Fibroblast of peridontal ligament (primary cell): ENCODE measurements around the gene JARID2.

Experiments
- DNase-seq: peaks from one replicate; pipeline ENCODE4 v3.0.0-alpha.2; 2010; ENCODE audit errors: extremely low read depth

The JARID2 gene

GRCh38 chr6:15264412-15264811 is 18.5 kb downstream of the JARID2 start:
- no peak for DNase-seq

DNA sequence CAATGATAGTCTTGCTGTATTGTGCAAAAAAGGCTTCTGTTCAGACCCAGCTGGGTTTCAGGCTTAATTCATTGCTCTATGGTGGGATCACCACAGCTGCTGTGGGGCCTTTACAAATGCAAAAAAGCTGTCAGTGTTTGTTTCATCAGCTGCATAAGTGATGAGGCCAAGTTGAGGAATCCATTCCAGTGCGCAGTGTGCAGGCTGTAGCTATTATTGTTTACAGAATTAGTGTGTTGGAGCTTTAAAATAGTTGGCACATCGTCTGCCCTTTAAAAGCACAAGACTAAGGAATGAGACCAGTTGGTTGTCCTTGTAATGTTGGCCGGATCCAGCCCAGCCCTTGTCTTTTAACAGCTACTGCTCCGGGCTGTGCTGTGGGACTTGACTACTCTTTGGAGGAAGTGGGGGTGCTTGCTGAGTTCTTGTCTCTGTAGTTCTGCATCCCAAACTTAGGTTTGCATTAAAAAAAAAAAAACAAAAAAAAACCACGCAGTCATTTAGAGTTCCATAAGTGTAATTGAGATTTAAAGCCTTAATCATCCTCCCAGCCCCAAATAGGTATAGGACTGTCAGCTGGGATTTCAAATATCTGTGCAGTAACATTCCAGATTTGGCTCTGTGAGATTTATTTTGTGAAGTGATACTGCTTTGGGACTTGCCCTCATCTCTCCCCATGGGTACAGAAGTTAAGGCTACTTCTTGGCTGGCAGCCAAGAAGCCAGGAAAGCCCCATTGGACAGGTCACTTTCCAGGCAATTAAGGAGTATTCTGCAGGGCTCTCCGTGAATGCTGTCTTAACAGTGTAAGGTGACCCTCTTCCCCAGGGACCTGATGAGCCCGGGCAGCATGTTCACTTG is 19.3 kb downstream of the JARID2 start:
- DNase-seq, result peak; percentile 87

DNA sequence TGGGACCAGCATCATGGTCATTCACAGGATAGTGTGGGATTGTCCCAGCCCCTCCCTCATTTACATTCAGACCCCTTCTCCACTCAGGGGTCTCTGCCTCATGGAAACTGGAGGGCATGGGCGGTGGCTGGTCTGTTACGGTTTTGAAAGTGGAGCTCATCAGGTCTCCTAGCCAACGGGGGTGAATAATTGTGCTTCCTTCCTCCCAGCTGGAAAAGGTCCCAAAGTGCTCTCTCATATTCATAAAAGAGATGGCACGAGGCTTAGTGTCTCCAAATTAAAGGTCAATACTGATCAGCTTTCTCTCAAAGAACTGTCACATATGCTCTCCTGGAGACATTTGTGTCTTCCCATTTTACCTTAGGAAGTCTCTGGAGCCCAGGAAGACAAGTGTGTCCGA is 19.9 kb downstream of the JARID2 start:
- no peak for DNase-seq

DNA sequence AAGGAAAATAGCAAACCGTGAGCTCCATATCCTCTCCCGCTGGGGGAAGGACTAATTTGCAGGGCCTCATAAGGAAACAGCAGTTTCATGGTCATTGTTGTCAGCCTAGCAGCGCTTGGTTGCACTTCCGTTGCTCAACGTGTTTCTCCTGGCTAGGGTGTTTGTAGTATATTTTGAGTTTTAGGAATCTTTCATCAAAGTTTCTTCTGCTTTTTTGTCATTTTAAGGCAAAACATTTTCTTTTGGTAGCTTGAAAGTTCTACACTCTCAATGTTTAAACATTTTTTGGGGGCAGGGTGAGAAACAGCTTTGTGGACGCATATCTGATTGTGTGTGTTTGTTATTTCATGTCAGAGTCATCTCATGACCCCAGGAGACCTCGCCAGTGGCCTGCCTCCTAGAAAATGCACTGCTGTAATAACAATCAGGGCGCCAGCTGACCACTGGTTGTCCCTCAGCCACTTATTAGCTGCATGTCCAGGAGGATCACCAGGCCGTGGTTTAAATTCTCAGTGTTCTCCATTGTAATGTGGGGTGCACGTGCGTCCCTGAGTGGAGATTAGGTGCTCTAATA is 20.6 kb downstream of the JARID2 start:
- DNase-seq, result no peak

- no peak for DNase-seq
Measured at GRCh38 chr6:15267221-15267620, 21.4 kb downstream of the JARID2 start.

DNA sequence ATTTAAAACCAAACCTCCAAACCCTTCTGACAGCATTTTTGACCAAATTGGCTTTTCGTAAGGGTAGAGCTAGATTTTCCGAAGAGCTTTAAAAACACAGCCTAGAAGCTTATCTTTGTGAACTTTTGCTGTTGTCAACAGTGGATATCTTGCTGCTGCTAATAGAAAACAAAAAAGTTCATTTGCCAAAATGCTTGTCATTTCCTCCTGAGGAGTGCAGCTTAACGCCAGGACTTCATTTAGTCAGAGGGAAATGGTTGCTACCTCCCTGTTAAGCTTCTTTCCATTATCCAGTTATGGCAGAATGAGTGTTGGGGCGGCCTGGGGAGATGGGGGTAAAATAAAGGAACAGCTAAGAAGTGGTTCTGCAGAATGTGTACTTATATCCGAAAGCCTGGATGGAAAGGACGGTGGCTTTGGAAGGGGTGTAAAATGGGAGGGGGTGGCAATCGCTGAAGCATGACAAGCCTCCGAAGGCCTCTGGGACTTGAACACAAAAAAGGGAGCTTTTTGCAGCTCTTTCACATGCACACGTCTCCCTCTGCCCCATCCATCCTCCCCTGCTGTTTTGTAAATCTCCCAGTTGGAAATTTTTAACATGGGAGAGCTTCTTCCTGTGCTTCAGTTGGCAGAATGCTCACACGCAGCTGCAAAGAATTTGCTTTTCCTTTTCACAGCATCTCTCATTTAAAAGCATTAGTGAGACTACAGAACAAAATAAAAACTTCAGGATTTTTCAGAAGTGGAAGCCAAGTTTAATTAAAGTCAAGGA is 22.5 kb downstream of the JARID2 start:
- DNase-seq, result peak; percentile 52

- DNase-seq, result no peak
Measured at GRCh38 chr6:15269011-15269410, 23.1 kb downstream of the JARID2 start.

GRCh38 chr6:15269619-15270018 is 23.8 kb downstream of the JARID2 start:
- no peak for DNase-seq

DNA sequence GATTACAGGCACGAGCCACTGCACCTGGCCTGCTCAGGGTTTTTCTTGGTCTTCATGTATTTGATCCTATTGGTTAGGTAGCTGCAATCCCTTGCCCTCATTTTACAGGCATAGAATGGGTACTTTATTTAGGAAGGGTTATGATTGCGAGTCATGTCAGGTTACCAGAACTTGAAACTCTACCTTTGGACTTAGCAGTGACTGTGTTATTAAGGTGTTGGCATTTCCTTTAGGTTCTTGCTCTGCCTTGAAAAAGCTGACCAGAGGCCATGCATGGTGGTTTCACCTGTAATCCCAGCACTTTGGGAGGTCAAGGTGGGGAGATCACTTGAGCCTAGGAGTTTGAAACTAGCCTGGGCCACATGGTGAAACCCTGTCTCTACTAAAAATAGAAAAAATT is 24.5 kb downstream of the JARID2 start:
- DNase-seq, result no peak

DNA sequence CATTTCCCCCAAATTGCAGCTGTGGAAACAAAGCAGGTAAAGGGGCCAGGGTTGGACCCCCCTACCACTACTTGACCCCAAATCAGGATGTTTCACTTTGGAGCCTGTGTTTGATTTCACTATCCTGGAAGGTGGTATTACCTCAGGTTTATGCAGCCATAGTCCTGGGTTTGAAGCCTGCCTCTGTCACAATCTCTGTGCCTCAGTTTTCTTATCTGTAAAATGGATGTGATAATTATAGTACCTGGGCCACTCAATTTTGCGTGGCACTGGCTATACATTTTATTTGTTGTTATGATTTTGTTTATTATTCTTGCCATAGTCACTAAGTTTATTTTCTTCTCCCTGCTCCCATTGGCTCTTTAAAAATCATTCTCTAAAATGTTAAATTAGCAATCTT is 26.7 kb downstream of the JARID2 start:
- DNase-seq, result no peak

DNA sequence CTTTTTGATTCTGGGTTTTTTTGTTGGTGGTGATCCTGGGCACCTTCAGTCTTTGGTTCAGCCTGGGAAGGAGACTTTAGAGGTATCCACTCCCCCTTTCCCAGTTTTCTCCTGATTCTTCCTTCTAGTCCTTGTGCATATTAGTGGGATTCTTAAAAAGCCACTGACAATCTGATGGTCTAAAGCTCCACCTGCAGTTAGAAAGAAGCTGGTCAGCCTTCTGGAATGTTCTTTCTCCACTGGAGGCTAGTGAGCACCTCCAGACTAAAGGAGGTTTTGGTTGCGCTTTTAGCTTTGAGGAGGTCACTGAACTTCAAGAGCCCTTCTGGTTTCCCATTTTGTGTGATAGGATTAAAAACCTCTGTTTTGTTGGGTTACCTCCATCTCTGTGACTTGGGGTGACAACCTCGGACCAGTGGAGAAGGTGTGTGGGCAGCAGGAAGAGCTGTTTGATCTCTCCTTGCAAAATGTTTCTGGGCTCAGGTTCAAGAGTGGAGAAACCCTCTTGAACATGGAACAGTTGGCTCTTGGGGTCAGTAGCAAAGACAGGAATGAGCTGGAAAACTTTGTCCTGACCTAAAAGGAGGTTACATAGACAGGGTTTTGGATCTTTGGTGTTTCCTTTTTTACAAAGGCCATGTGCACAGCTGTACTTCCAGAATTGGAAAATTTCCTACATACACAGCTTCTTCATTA is 29.0 kb downstream of the JARID2 start:
- DNase-seq, result no peak

- DNase-seq, result no peak
Measured at GRCh38 chr6:15276036-15276985, 30.4 kb downstream of the JARID2 start.

DNA sequence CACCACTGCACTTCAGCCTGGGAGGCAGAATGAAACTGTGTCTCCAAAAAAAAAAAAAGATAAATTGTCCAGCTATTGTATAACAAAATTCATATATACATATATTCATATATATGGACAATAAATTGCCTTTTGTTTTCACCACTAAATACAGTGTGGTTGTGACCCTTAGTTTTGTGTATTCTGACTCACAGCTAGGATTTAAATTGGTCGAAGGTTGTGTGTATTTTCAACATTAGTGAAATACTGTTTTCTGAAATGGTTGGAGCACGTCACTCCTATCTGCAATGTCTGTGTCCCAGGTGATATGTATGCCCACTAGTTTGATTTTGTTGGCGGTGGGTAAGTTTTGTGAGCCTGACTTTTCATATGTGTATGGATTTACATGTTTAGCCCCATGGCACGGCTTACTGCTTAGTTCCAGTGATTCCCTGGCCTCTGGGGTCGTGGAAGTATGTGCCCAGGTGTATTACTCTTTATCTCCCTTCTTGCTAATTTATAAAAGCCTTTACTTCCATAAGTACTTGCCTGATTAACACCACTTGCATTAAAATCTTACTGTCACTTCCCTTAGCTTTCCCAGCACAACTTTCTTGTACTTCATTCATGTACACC is 33.3 kb downstream of the JARID2 start:
- DNase-seq, result no peak

DNA sequence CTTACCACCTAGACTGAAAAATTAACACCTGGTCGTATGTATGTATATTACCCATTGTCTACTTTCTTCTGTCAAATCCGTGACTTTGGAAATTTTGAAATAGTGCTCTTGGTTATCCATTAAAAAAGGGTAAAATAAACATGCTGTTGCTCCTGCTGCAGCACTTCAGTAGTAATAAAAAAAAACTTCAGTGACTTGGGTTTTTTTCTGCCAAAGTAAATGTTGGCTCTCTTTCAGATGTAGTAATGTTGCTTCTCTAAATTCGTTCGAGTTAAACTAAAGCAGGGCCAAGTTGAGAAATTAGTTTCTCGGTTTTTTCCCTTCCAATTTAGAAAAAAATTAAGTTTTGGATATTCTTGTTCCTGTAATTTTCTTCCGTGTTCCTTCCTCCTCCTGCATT is 34.2 kb downstream of the JARID2 start:
- peak; percentile 89 for DNase-seq

DNA sequence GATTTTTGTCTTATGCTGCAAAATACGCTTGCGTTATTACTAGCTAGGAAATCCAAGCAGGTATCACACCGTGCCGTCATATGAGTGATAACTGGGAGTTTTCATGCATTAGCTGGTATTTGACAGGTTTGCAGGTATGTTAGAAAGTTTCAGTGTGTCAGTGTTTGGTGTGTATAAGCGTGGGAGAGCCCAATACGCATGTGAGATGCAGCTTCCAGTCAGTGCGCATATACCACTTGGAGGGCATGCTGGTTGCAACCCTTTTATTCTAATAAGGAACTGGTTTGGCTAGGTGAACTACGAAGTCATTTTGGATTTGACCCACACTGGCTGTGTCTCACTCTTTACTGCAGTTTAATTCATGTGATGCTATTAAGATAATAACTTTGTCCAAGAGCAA is 35.1 kb downstream of the JARID2 start:
- no peak for DNase-seq

GRCh38 chr6:15282334-15282733 is 36.5 kb downstream of the JARID2 start:
- DNase-seq, result no peak

DNA sequence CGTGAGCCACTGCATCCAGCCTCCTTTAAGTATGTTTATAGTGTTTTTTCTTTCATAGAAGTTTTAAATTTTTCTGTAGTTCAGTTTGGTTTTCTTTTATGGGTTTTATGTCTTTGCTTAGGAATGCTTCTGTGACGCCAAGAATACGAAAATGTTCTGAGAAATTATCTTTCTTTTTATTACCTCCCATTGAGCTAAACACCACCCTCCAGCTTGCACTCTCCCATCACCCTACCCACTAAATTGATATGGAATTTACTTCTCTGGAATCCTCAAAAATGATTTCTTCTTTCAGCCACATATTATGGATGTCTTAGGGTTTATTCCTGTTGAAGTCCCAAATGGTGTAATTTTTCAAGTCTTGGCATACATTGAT is 38.1 kb downstream of the JARID2 start:
- DNase-seq, result peak; percentile 38

- no peak for DNase-seq
Measured at GRCh38 chr6:15284743-15285142, 38.9 kb downstream of the JARID2 start.

GRCh38 chr6:15285682-15286294 is 39.9 kb downstream of the JARID2 start:
- DNase-seq, result no peak
